ENCODE results near the gene IGFN1.
"Not testable (repeated sequence)": the region's sequence is repeated elsewhere in the genome, so short reads cannot be mapped to it uniquely, and the experiment has no call there.

IGFN1 gene

GRCh38 chr1:201219481-201220387 lies 29.1 kb downstream of the IGFN1 start:
- DNase-seq, result no peak

- no peak for DNase-seq
Observed at GRCh38 chr1:201220388-201220715, 29.7 kb downstream of the IGFN1 start.

- no peak for DNase-seq
Observed at GRCh38 chr1:201221201-201221846, 30.7 kb downstream of the IGFN1 start.

GRCh38 chr1:201222125-201222524 lies 31.5 kb downstream of the IGFN1 start:
- no peak for DNase-seq

- no peak for DNase-seq
Observed at GRCh38 chr1:201223852-201224665, 33.4 kb downstream of the IGFN1 start.

GRCh38 chr1:201224666-201225370 lies 34.2 kb downstream of the IGFN1 start:
- DNase-seq, result no peak

- no peak for DNase-seq
Observed at GRCh38 chr1:201226178-201226514, 35.5 kb downstream of the IGFN1 start.

- DNase-seq, result no peak
Observed at GRCh38 chr1:201226859-201227488, 36.4 kb downstream of the IGFN1 start.

GRCh38 chr1:201228011-201228983 lies 37.7 kb downstream of the IGFN1 start:
- no peak for DNase-seq

- DNase-seq, result no peak
Observed at GRCh38 chr1:201229095-201229494, 38.5 kb downstream of the IGFN1 start.

GRCh38 chr1:201229771-201230635 lies 39.4 kb downstream of the IGFN1 start:
- no peak for DNase-seq

GRCh38 chr1:201230676-201231075 lies 40.1 kb downstream of the IGFN1 start:
- DNase-seq, result no peak

GRCh38 chr1:201239646-201240045 lies 49.0 kb downstream of the IGFN1 start:
- DNase-seq, result not testable (repeated sequence)

GRCh38 chr1:201240171-201240570 lies 49.5 kb downstream of the IGFN1 start:
- no peak for DNase-seq

- no peak for DNase-seq
Observed at GRCh38 chr1:201241736-201242135, 51.1 kb downstream of the IGFN1 start.

GRCh38 chr1:201245082-201245481 lies 54.5 kb downstream of the IGFN1 start:
- no peak for DNase-seq

GRCh38 chr1:201248721-201249559 lies 58.3 kb downstream of the IGFN1 start:
- DNase-seq, result no peak

- no peak for DNase-seq
Observed at GRCh38 chr1:201250326-201251011, 59.8 kb downstream of the IGFN1 start.

GRCh38 chr1:201251411-201251810 lies 60.8 kb downstream of the IGFN1 start:
- DNase-seq, result no peak

Data from stimulated activated CD4-positive, alpha-beta T cell treated with anti-CD3 and anti-CD28 coated beads, Interleukin-1b, Interleukin-23, amount 100 ng/mL, for 48 hours (primary cell).